HG02943 (cell line): ENCODE data around the gene TKT.

Experiments used
- ATAC-seq: cut with Tn5 transposase; IDR thresholded peaks from one replicate; pipeline ENCODE4 v1.9.1; 2021; ENCODE audit warnings: mild to moderate bottlenecking, low read depth, moderate library complexity; ENCODE audit not compliant: unreplicated experiment

Gene TKT

DNA sequence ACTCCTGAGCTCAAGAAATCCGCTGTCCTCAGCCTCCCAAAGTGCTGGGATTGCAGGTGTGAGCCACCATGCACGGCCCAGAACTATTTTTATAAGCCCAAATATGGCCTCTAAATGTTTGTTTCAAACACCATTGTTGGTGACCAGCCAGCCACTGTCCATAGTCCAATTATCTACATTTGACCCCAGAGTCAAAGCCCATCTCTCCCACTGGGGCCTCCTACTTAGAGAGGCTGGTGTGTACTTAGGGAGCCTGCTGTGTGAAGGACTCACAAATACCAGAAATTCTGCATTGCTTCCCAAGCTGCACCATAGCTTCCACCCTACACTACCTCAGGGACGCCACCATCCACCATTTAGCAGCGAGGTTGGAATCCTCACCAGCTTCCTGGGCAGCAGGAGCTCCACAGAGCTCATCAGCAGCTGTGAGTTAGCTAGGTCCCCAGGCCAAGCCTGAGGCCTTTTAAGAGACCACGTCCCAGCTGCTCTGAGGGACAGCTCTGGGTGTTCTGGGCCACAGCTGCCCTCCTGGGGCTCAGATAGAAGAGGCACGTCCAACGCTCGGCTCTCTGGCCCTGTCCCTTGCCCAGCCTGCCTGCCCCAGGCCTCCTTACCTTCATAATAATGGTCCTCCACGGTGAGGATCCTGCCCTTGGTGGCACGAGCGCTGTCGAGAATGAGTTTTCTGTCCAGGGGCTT lies 29.5 kb downstream of the TKT start:
- no peak for ATAC-seq

DNA sequence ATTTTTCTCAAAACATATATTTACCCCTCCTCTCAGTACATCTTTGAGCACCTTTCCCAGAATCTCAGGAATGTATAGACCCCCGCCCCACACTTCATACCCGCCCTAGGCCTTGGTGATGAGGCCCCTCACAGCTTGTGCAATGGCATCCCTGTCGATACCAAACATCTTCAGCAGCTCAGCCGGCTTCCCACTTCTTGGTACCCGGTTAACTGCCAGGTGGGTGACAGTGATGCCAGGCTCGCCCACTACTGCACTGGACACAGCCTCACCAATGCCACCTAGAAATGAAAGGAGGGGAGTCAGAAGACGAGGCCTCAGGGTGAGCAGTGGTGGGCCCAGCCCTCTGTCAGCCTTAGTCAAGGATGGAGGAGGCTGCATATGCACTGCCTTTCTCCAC lies 30.2 kb downstream of the TKT start:
- no peak for ATAC-seq

DNA sequence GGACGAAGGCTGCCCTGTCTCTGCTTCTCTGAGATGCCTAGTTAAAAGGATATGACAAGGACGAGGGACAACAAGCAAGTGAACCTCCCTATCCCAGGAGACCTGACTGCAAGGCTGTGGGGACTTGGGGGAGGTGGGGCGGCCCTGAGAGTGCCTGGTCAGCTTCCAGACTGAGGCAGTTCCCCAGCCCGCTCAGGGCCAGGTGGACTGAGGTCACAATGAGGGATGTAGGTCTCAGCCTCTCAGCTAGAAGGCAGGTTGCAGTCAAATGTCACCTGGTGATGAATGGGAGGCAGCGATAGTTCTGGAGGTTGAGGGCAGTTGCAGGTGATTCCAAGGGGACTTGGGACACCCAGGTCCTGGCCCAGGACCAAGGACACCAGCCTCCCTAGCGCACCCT lies 30.6 kb downstream of the TKT start:
- ATAC-seq: no peak

DNA sequence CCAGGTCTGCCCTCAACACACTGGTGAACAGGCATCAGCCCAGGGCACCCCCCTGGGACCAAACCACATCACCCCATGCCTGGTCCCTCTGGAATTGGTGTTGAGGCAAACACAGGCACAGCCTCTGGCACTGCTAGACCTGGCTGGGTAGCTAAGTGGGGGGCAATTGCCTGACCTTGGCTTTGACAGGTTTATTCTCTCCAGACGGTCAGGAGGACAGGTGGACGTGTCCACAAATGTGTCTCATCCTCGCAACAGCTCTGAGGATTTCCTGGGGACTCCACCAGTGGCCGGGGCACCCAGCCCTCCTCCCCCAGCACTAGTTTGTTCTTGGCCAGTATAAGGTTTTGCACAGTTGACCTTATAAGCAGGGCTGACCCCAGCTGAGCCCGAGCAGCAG lies 31.3 kb downstream of the TKT start:
- no peak for ATAC-seq

DNA sequence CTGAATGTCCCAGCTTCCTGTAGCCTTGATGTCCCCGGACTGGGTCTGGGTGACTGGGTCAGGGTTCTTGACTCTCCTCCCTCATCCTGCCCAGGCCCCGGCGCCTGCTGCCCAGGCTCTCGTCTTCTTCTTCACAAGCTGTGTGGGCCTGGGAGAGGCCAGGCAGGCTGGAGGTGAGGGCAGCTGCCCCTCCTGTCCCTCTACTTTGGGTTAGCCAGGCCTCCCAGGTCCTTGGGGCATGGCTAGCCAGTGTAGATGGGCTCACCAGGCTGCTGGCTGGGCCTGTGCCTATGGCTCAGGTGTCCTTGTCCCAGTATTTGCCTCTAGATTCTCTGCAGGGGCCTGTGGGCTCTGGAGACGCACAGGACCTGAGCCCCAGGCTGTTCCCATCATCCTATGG lies 31.8 kb downstream of the TKT start:
- no peak for ATAC-seq

DNA sequence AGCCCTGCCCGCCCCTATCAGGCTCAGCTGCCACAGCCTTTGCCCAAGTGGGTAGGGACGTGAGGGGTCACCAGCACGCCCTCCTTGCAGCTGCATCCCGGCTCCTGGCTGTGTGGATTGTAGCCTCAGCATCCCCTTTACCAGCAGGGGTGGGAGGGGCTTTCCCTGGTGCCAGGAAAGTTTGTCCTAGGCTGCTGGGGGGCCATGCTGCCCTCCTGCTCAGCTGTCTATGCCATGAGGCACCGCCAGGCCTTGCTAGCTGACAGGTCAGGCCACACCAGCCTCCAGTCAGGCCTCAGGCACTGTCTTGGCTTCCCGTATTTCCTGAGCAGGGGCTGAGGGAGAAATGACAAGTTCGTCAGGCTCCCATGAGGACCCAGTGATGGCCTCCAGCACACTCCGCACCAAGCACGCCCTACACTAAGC lies 32.3 kb downstream of the TKT start:
- ATAC-seq: no peak

DNA sequence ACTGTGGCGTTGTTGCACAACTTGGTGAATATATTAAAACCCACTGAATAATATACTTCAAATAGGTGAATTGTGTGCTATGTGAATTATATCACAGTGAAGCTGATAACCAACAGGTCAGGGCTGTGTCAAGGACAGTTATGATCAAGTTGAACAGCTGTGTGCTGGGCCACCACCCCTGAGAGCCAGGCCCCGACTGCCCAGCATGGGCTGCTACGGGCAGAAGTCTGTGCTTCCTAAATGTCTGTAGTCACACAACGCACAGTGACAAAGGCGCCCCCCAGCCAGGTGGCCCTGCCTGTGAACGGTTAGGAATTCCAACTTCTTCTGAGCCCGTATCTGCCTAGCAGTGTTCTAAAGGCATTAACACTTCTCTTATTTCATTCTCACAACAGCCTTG lies 32.8 kb downstream of the TKT start:
- ATAC-seq: no peak

DNA sequence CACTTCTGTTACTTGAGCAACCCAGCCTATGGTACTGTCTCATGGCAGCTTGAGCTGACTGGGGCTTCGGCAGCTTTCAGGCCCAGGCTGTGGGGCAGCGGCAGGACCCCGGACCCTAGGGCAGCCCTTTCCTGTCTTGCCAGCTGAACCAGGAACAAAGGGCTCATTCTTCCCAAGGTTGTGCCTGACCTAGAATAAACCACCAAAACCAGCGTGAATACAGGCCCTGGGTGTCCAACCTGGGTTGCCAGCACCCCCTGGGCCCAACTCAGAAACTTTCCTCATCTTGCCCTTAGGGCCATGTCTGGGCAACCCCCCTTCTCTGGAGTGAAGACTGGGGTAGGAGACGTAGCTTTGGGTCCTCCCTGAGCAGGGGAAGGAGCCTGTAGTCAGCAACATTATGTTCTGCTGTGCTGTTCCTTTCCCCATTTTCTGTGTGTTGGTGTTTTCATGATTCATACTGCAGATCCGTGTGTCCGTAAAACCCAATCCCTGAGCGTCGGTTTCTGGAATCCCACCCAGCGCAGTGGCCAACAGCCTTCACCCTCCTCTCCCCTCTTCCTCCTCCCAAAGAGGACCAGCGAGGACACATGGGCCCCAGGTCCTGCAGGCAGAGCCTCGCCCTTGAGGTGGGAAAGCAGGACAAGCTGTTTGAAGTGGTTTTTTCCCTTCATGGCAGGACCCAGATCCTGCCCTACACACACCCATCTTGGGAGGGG lies 33.5 kb downstream of the TKT start:
- no peak for ATAC-seq

DNA sequence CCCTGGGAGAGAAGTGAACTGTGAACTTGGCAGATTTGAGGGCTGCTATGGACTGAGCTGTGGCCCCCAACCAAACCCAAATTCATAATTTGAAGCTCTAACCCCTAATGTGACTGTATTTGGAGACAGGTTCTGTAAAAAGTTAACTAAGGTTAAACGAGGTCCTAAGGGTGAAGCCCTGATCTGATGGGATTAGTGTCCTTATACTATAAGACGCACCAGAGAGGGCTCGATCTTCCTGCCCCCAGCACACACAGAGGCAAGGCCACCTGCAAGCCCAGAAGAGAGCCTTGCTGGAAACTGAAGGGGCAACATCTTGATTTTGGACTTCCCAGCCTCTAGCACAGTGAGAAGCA lies 34.0 kb downstream of the TKT start:
- no peak for ATAC-seq

DNA sequence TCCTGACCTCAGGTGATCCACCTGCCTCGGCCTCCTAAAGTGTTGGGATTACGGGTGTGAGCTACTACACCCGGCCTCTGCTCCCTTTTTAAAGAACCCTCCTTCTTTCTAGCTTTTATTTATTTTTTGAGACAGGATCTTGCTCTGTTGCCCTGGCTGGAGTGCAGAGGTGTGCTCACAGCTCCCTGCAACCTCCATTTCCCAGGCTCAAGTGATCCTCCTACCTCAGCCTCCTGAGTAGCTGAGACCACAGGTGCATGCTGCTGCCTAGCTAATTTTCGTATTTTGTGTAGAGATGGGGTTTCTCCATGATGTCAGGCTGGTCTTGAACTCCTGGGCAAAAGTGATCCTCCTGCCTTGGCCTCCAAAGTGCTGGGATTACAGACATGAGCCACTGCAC lies 34.5 kb downstream of the TKT start:
- ATAC-seq: no peak

DNA sequence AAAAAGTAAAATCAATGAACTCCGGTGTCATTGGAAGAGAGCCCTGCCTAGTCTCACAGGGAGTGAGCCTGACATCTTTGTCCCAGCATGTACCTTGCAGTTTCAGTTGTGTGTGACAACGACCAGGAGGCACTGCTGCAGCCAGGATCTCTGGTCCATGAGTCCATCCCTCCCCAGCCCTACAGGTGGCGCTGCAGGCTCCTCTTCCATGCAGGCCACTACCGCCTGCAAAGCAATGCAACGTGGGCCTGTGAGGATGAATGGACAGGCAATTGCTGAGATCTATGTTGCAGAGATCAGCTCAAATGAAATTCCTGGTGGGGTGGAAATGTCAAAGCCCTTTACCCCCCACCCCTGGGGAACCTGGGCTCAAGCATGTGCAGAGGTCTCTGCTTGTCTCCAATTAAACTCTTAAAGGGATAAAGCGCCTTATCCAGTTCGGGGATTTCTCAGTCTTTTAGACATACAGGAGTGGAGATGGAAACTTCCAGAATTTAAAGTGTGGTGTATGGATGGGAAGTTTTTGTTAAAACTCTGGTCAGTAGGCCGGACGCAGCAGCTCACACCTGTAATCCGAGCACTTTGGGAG lies 35.8 kb downstream of the TKT start:
- ATAC-seq: no peak

DNA sequence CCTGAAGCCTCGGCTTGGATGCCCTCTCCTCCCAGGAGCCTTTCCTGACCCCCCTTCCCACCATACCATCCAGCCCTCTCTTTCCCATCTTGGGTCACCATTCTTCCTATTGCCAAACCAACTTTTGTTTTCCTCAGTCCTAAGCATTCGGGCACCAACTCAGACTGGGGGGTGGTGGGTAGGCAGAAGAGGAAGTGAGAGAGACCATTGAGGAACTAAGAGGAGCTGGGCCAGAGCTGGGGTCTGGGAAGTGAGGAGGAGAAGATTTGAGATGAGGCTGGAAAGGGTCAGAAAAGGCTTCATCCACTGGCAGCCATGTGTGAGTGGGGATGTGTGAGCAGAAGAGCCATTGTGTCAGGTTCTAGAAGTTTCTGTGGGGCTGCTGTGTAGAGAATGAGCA lies 37.7 kb downstream of the TKT start:
- ATAC-seq: no peak

DNA sequence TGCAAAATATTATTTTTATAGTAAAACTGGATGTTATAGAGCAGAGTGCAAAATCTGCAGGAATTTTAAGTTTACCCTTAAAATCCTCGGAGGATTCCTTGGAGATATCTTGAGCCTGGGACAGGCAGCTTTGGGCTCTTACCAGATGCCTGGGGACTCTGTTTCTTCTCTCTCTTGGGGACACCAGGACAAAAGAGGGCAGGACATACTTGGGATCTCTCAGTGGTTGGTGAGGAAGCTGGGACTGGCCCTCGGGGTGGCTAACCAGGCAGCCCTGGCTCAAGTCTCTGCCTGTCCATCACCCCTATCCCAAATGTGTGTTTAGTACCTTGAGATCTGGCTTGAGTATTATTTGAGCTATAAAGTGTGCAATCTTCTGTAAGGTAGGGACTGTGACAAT lies 38.6 kb downstream of the TKT start:
- no peak for ATAC-seq

DNA sequence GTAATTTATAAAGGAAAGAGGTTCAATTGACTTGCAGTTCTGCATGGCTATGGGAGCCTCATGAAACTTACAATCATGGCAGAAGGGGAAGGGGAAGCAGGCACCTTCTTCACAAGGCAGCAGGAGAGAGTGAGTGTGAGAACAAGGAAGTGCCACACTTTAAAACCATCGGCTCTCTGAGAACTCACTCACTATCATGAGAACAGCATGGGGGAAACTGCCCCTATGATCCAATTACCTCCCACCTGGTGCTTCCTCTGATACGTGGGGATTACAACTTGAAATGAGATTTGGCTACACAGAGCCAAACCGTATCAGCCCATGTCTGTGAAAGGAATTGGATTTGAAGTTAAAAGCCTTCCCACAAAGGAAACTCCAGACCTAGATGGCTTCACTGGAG lies 39.1 kb downstream of the TKT start:
- ATAC-seq: no peak

DNA sequence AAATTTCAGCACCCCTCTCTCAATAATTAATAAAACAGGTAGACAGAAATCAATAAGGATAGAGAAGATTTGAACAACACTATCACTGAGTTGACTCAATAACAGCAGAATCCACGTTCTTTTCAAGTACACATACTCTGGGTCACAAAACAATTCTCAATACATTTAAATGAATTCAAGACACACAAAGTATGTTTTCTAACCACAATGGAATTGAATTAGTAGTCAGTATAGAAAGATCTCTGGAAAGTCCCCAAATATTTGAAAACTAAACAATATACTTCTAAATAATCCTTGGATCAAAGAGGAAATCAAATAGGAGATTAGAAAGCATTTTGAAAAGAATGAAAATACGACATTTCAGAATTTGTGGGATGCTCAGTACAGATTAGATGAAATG lies 40.0 kb downstream of the TKT start:
- ATAC-seq: no peak

DNA sequence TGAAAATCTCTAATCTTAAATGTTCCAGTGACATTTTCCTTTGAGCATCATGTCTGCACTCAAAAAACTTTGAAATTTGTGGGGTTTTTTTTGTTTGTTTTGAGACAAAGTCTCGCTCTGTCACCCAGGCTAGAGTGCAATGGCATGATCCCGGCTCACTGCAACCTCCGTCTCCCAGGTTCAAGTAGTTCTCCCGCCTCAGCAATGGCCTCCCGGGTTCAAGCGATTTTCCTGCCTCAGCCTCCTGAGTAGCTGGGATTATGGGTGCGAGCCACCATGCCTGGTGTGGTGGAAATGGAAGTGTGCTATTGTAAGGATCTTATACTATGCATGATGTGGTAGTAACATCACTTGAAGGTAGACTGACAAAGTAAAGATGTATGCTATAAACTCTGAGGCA lies 42.5 kb downstream of the TKT start:
- ATAC-seq: no peak

DNA sequence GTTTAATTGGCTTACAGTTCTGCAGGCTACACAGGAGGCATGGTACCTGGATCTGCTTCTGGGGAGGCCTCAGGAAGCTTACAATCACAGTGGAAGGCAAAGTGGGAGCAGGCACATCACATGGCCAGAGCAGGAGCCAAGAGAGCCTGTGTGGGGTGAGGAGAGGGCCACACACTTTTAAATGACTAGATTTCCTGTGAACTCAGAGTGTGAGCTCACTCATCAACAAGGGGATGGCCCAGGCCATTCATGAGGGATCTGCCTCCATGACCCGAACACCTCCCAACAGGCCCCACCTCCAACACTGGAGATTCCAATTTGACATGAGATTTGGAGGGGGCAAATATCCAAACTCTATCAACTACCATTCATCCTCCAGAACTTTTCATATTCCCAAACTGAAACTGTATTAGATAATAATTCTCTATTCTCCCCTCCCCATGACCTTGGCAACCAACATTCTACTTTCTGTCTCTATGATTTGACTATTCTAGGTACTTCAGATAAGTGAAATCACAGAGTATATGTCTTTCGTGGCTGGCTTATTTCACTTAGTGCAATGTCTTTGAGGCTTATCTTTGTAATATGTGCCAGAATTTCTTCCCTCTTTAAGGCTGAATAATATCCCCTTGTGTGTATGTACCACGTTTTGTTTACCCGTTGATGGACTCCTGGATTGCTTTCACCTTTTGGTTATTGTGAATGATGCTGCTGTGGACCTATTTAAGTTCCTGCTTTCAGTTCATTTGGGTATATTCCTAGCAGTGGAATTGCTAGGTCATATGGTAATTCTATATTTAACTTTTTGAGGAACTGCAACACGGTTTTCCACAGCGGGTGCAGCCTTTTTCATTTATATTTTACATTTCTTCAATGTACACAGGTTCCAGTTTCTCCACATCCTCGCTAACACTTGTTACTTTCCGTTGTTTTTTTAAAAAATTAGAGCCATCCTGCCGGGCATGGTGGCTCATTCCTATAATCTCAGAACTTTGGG lies 43.8 kb downstream of the TKT start:
- no peak for ATAC-seq

DNA sequence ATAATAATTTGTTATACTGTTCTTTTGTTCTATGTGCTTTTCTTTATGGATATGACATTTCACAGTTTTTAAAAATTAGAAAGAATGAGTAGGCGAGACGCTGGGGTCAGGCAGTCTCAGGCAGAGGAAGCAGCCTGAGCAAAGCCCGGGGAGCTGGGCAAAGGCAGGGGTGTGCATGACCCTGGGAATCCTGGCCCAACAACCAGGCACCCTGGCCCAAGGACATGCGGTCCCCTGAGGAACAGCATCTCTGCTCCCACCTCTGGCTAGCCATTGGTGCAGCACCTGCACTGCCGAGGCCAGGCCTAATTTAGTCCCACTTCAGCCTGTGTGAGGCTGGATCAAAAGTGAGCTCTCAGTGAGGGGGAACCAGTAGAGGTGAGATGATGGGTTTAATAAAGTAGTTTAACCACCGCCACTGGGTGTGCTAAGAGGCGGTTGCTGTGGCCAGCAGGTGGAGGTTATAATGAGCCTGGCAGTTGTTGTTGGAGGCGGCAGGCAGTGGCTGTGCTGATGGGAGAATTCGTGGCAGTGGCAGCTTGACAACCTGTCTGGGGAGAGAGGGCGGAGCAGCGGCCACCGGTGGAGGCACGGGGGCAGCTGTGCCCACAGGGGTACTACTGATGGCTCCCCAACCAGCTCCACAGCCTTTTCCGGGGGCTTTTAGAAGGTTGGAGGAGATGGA lies 53.3 kb downstream of the TKT start:
- ATAC-seq: no peak

DNA sequence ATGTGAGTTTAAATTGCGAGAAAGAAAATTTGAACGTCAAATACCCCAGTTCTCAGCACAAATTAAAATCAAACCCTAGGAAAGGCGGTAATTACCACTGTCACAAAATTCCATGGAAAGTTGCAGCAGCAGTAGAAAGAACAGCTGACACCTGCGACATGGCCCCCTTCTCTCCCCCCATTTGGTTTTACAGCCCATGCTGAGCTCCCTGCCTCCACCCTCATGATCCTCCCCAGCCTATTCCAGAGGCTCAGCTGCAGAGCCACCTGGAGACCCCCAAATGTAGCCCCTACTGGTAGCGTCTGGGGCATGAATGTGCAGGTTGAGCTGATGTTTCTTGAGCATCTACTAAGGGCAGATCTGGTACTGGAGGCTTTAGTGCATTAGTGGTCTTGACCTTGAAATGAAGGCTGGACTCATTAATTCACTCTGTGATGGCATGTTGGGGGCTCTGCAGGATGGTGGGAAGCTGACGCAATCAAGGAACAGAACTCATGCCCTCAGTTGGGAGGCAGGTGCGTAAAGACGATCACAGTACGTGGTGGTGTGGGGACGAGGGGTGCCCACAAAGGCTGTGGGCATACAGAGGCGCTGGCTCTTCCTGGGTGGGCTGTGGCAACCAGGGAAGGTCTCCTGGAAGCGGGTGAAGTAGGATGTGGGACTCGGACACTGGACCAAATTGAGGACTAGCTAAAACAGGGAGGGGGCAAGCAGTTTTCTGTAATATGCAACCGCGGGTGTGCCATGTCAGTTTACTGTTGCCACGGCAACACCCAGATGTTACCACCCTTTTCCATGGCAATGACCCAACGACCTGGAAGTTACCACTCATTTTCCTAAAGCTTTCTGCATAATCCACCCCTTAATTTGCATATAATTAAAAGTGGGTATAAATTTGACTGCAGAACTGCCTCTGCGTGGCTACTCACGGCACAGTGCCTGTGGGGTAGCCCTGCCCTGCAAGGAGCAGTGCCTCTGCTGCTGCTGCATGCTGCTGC lies 55.0 kb downstream of the TKT start:
- ATAC-seq: no peak
